B cell (primary cell): ENCODE results near the gene SPIRE1.

Experiments
- EZH2 ChIP-seq: IDR thresholded peaks from 2 replicates; pipeline ENCODE4 v1.6.1; 2012; ENCODE audit warnings: borderline replicate concordance, low read depth, mild to moderate bottlenecking, moderate library complexity, low read length; ENCODE audit not compliant: insufficient read depth, poor library complexity, severe bottlenecking
- TF ChIP-seq, protein P1 (sequence below): fragments of 200-600 bp; IDR thresholded peaks from one replicate; pipeline ENCODE4 v1.8.0; 2022; ENCODE audit warnings: antibody characterized with exemption, mild to moderate bottlenecking

DNA sequence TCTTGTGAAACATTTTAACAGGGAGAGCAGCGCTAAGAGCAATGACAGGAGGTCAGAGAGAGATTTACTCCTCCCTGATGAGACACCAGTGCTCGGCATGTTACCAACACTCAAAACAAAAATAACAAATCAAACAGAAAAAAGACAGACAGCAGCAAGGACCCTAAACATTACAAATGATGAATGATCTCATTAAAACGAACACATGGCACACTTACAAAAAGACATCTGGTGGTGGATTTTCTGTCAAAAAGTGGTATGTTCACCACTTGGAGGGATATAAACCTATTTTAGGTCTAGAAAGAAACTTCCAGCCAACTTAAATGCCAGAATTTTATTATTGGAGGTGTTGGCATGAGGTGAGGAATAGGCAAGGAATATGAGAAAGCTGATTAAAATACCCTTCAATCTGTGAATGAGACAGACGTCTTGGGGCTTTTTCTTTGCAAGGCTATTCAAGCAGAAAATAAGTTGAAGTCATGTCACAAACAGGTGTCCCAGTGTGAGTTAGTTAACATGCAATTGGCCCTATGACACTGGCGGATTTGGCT, 137.4 kb downstream of the SPIRE1 start:
- TF ChIP-seq, protein P1, sequence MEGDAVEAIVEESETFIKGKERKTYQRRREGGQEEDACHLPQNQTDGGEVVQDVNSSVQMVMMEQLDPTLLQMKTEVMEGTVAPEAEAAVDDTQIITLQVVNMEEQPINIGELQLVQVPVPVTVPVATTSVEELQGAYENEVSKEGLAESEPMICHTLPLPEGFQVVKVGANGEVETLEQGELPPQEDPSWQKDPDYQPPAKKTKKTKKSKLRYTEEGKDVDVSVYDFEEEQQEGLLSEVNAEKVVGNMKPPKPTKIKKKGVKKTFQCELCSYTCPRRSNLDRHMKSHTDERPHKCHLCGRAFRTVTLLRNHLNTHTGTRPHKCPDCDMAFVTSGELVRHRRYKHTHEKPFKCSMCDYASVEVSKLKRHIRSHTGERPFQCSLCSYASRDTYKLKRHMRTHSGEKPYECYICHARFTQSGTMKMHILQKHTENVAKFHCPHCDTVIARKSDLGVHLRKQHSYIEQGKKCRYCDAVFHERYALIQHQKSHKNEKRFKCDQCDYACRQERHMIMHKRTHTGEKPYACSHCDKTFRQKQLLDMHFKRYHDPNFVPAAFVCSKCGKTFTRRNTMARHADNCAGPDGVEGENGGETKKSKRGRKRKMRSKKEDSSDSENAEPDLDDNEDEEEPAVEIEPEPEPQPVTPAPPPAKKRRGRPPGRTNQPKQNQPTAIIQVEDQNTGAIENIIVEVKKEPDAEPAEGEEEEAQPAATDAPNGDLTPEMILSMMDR: no peak
- no peak for TF ChIP-seq EZH2
